Stomach (tissue), 4 donors: ENCODE measurements around the gene CTBS.
"Not testable (repeated sequence)": the region's sequence is repeated elsewhere in the genome, so short reads cannot be mapped to it uniquely, and the experiment has no call there.

Experiments
- CTCF ChIP-seq, 7 experiments: fragments of 450-650 bp in 4 of 7; fragments of 200-600 bp in 3 of 7; sonication (generic) in 3 of 7; IDR thresholded peaks; one replicate each; pipeline ENCODE4 v1.5.1; 2016 to 2019; ENCODE audit warnings: antibody characterized with exemption in 7 of 7, control low read depth in 2 of 7, mild to moderate bottlenecking in 1 of 7
- EP300 ChIP-seq: sonication (generic); formaldehyde crosslinking; IDR thresholded peaks from one replicate; pipeline ENCODE4 v1.6.1; 2017; ENCODE audit warnings: antibody characterized with exemption
- POLR2A ChIP-seq, 4 donors: fragments of 450-650 bp; IDR thresholded peaks; one replicate each; pipeline ENCODE4 v1.6.1; 2016; ENCODE audit warnings: antibody characterized with exemption in 4 of 4, control low read depth in 2 of 4, mild to moderate bottlenecking in 1 of 4, moderate library complexity in 1 of 4

GRCh38 chr1:84507887-84508286, 66.4 kb downstream of the CTBS start:
- TF ChIP-seq CTCF (IDR thresholded peaks at IDR 0.05); EP300; POLR2A (IDR thresholded peaks at IDR 0.05): not testable (repeated sequence)
